ENCODE measurements around the gene PPP3CA.

PPP3CA gene

DNA sequence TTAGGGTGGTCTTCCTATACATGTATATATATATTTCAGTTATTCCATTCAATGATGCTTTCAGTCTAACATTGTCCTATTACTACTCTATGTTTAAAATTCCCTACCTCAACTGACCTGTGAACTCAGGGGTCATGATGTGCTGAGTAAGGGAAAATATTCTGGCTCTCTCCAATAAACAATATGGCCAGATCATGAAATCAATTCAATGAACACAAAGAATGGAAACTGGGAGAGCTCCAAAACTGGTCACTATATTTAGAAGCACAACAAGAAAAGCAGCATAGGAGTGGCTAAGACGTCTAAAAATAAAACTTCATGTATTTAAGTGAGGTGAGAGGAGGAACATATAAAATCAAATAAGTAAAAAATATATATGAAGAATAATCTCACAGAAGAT lies 304.5 kb downstream of the PPP3CA start:
- TF ChIP-seq, protein P1, sequence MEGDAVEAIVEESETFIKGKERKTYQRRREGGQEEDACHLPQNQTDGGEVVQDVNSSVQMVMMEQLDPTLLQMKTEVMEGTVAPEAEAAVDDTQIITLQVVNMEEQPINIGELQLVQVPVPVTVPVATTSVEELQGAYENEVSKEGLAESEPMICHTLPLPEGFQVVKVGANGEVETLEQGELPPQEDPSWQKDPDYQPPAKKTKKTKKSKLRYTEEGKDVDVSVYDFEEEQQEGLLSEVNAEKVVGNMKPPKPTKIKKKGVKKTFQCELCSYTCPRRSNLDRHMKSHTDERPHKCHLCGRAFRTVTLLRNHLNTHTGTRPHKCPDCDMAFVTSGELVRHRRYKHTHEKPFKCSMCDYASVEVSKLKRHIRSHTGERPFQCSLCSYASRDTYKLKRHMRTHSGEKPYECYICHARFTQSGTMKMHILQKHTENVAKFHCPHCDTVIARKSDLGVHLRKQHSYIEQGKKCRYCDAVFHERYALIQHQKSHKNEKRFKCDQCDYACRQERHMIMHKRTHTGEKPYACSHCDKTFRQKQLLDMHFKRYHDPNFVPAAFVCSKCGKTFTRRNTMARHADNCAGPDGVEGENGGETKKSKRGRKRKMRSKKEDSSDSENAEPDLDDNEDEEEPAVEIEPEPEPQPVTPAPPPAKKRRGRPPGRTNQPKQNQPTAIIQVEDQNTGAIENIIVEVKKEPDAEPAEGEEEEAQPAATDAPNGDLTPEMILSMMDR (IDR thresholded peaks at IDR 0.05) = no peak
- intact Hi-C loops (cut with DNase I; ENCODE audit: low total_unique reads) = no loop called here
- Histone ChIP-seq H3K4me1 (peaks cover 0 to 14% (median 0%) of the 10 kb centered on the region in 4 donors), H3K4me3 (no peak overlapping the region), H3K27me3 (no peaks in the 10 kb centered on the region), H3K9me3 (no peaks in the 10 kb centered on the region), H3K36me3 (peaks cover 0 to 9% (median 6%) of the 10 kb centered on the region in 3 donors), H3K27ac (no peak overlapping the region)
- DNase-seq = no peak

DNA sequence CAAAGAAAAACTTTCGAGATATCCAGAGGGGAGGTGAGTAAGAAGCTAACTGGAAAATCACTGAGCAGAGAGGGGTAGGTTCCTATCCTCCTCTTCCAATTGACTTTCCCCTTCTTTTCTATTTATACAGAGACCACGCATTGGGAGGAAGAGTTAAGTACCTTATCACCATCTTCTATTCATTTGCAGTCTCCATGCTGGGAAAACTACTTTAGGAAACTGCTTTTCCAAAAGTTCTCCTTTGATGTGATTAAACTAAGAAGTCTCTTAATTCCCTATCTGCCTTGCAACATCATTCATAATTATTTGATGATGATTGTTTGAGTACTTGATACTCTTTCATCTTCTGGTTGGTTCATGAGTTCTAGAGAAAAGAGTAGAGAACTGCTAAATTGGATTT lies 306.6 kb downstream of the PPP3CA start:
- H3K27me3 ChIP-seq = no peaks in the 10 kb centered on the region

DNA sequence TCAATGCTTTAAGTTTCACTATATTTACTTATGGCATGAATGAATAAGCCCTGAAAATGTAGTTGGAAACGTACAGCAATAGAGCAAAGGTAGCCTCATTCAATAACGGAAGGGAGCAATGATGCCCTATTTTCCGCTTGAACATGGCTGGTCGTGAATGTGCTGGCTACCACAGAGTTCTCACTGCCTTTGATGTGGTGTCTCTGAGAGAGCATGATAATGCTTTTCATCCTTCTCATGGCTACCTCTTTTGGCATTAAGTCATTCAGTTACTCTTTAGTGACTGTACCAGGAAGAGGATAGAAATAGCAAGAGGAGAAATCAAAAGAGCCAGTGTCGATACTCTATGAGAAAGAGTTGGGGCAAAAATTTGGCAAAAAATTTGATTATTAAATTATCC lies 308.0 kb downstream of the PPP3CA start:
- intact Hi-C loops (cut with DNase I; ENCODE audit: low total_unique reads) = no loop called here
- Histone ChIP-seq H3K27me3 (no peaks in the 10 kb centered on the region), H3K4me3 (no peak overlapping the region), H3K9me3 (no peaks in the 10 kb centered on the region), H3K4me1 (peaks cover 0 to 23% (median 0%) of the 10 kb centered on the region in 4 donors), H3K27ac (no peak overlapping the region), H3K36me3 (peaks cover 0 to 9% (median 9%) of the 10 kb centered on the region in 3 donors)
- no peak for DNase-seq
- TF ChIP-seq, protein P1 (IDR thresholded peaks at IDR 0.05) = no peak

More for the DNA sequence above, 306.6 kb downstream of the PPP3CA start:
- intact Hi-C loops (cut with DNase I; ENCODE audit: low total_unique reads) = no loop called here
- H3K36me3 ChIP-seq = peaks cover 0 to 9% (median 9%) of the 10 kb centered on the region in 3 donors
- no peak for DNase-seq
- TF ChIP-seq, protein P1 (IDR thresholded peaks at IDR 0.05) = no peak
- H3K9me3 ChIP-seq = no peaks in the 10 kb centered on the region
- no peak overlapping the region for H3K27ac ChIP-seq
- no peak overlapping the region for H3K4me3 ChIP-seq
- H3K4me1 ChIP-seq = peaks cover 0 to 23% (median 0%) of the 10 kb centered on the region in 4 donors

DNA sequence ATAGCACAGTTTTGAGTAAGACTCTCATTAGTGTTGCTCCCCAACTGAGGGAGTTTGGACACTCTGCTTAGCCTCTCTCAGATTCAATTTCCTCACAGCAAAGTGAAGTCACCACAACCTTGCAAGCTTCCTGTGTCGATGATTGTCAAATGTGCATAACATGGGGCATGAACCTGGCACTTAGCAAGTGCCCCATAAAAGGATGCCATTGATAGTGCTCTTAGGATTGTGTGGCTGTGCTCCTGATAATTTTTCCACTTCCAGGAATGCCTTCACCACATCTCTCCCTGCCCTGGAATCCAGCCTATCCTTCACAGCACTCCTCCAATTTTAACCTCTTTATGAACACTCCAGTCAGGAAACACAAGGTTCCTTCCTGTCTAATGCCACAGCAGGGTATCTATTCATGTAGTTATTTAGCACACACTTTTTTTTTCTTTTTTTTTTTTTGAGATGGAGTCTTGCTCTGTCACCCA lies 309.4 kb downstream of the PPP3CA start:
- H3K27me3 ChIP-seq = no peaks in the 10 kb centered on the region
- H3K36me3 ChIP-seq = peaks cover 0 to 9% (median 9%) of the 10 kb centered on the region in 3 donors
- H3K9me3 ChIP-seq = no peaks in the 10 kb centered on the region
- H3K4me1 ChIP-seq = peaks cover 0 to 18% (median 0%) of the 10 kb centered on the region in 4 donors
- no peak for DNase-seq
- no peak overlapping the region for H3K4me3 ChIP-seq
- no peak overlapping the region for H3K27ac ChIP-seq
- TF ChIP-seq, protein P1 (IDR thresholded peaks at IDR 0.05) = no peak
- intact Hi-C loops (cut with DNase I; ENCODE audit: low total_unique reads) = no loop called here

DNA sequence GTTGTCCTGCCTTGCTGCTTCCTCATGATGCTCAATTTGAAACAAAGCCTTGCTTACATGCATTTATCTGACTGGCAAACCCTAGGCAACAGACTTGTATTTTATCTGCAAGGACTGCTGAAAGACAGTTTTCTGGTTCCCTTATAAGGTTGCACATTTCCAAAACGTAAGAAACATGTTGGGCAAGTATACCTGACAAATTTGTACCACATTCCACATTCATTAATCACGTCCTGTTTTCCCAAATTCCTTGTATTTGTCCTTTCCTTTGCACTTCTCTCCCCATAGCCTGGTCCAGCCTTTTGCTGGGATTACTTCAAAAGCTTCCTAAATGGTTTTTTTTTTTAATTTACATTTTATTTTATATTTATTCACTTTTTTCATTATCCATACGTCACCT lies 310.1 kb downstream of the PPP3CA start:
- intact Hi-C loops (cut with DNase I; ENCODE audit: low total_unique reads) = no loop called here
- Histone ChIP-seq H3K4me1 (peaks cover 0 to 14% (median 0%) of the 10 kb centered on the region in 4 donors), H3K36me3 (peaks cover 0 to 11% (median 9%) of the 10 kb centered on the region in 3 donors), H3K27me3 (no peaks in the 10 kb centered on the region), H3K9me3 (no peaks in the 10 kb centered on the region), H3K4me3 (no peak overlapping the region), H3K27ac (no peak overlapping the region)
- TF ChIP-seq, protein P1 (IDR thresholded peaks at IDR 0.05) = no peak
- no peak for DNase-seq

DNA sequence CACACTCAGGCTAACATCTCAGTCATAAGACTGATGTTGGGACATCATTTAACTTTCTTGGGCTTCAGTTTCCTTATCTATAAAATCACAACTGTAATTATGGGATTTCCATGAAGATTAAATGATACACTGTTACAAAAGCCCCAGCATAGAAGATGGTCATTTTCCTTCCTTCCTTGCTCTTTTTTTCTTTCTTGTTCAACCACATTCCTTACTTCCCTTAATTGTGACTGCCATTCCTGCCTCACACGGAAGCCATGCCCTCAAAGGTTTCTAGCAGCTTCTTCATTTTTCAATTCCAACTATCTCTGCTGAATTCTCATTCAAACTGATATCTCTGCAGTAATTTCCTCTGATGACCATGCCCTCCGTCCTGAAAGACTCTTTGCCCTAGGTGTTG lies 311.8 kb downstream of the PPP3CA start:
- Histone ChIP-seq H3K27ac (no peak overlapping the region), H3K9me3 (no peaks in the 10 kb centered on the region), H3K36me3 (peaks cover 0 to 16% (median 9%) of the 10 kb centered on the region in 3 donors), H3K4me3 (no peak overlapping the region), H3K4me1 (peaks cover 0 to 14% (median 0%) of the 10 kb centered on the region in 4 donors), H3K27me3 (no peaks in the 10 kb centered on the region)
- intact Hi-C loops (cut with DNase I; ENCODE audit: low total_unique reads) = no loop called here
- no peak for DNase-seq
- TF ChIP-seq, protein P1 (IDR thresholded peaks at IDR 0.05) = no peak

Measured in tibial artery (tissue), 4 donors.